ENCODE data around the gene TNFRSF25.
"Not testable (repeated sequence)": the region's sequence is repeated elsewhere in the genome, so short reads cannot be mapped to it uniquely, and the experiment has no call there.

TNFRSF25 gene

GRCh38 chr1:6450005-6450450 lies 15.9 kb downstream of the TNFRSF25 start:
- no peak for DNase-seq

GRCh38 chr1:6448749-6449631 lies 17.0 kb downstream of the TNFRSF25 start:
- DNase-seq: peak; percentile 24

- DNase-seq: no peak
Measured at GRCh38 chr1:6447818-6448748, 17.9 kb downstream of the TNFRSF25 start.

- DNase-seq: no peak
Measured at GRCh38 chr1:6447016-6447817, 18.8 kb downstream of the TNFRSF25 start.

GRCh38 chr1:6446665-6447015 lies 19.3 kb downstream of the TNFRSF25 start:
- DNase-seq: no peak

GRCh38 chr1:6445929-6446328 lies 20.0 kb downstream of the TNFRSF25 start:
- DNase-seq: not testable (repeated sequence)

- no peak for DNase-seq
Measured at GRCh38 chr1:6445062-6445763, 20.8 kb downstream of the TNFRSF25 start.

GRCh38 chr1:6444377-6444776 lies 21.6 kb downstream of the TNFRSF25 start:
- DNase-seq: no peak

- no peak for DNase-seq
Measured at GRCh38 chr1:6443339-6444115, 22.4 kb downstream of the TNFRSF25 start.

- DNase-seq: no peak
Measured at GRCh38 chr1:6441586-6441985, 24.4 kb downstream of the TNFRSF25 start.

- DNase-seq: peak; percentile 62
Measured at GRCh38 chr1:6440198-6441126, 25.5 kb downstream of the TNFRSF25 start.

- DNase-seq: no peak
Measured at GRCh38 chr1:6438047-6438525, 27.9 kb downstream of the TNFRSF25 start.

- peak; percentile 61 for DNase-seq
Measured at GRCh38 chr1:6437012-6437700, 28.8 kb downstream of the TNFRSF25 start.

- not testable (repeated sequence) for DNase-seq
Measured at GRCh38 chr1:6436277-6436676, 29.7 kb downstream of the TNFRSF25 start.

GRCh38 chr1:6435547-6435946 lies 30.4 kb downstream of the TNFRSF25 start:
- DNase-seq: no peak

GRCh38 chr1:6435129-6435528 lies 30.8 kb downstream of the TNFRSF25 start:
- DNase-seq: no peak

- DNase-seq: no peak
Measured at GRCh38 chr1:6434186-6434585, 31.8 kb downstream of the TNFRSF25 start.

- not testable (repeated sequence) for DNase-seq
Measured at GRCh38 chr1:6431645-6432579, 34.1 kb downstream of the TNFRSF25 start.

Measured in NCI-H226 (cell line).